GM12874 (cell line): Measurements from ENCODE around the gene NOLC1.

Experiments
- CTCF ChIP-seq: IDR thresholded peaks from 2 replicates; pipeline ENCODE4 v1.5.1; 2011; ENCODE audit warnings: low read depth, mild to moderate bottlenecking, control low read depth, low read length, moderate library complexity; ENCODE audit not compliant: insufficient read depth

Gene NOLC1

GRCh38 chr10:102123223-102123622 is 29.0 kb upstream of the NOLC1 start:
- TF ChIP-seq CTCF: no peak

- TF ChIP-seq CTCF: no peak
Observed at GRCh38 chr10:102131286-102132170, 20.7 kb upstream of the NOLC1 start.

- TF ChIP-seq CTCF: no peak
Observed at GRCh38 chr10:102132193-102132562, 20.0 kb upstream of the NOLC1 start.

- peak; percentile 90 for TF ChIP-seq CTCF
Observed at GRCh38 chr10:102132563-102133372, 19.4 kb upstream of the NOLC1 start, which contains the start of gene PPRC1. Gene PPRC1, plus strand, starts transcription at chr10:102133040. Its CDS starts 29 bp downstream, at chr10:102133069.

GRCh38 chr10:102133373-102134195 is 18.6 kb upstream of the NOLC1 start:
- no peak for TF ChIP-seq CTCF

GRCh38 chr10:102134416-102134815 is 17.8 kb upstream of the NOLC1 start:
- no peak for TF ChIP-seq CTCF
